Stimulated activated naive CD8-positive, alpha-beta T cell treated with anti-CD3 and anti-CD28 coated beads, Interleukin-15, amount 100 ng/mL, for 72 hours (primary cell): ENCODE measurements around the gene NTN3.

Experiments
- ATAC-seq: fragments of 150-1000 bp; cut with Tn5 transposase; 2 replicates; pipeline ENCODE4 v1.10.0; 2021; ENCODE audit warnings: mild to moderate bottlenecking, moderate library complexity
- DNase-seq, 2 donors: peaks; one replicate each; pipeline ENCODE4 v3.0.0; 2021 to 2022
- H3K27ac Mint-ChIP-seq, 2 donors: one replicate each; pipeline ENCODE4 v1.8.0; 2022; ENCODE audit warnings: mild to moderate bottlenecking in 2 of 2, mixed read lengths in 2 of 2, moderate library complexity in 2 of 2
- H3K27me3 Mint-ChIP-seq: one replicate; pipeline ENCODE4 v1.8.0; 2022; ENCODE audit warnings: mixed read lengths
- H3K4me1 Mint-ChIP-seq: one replicate; pipeline ENCODE4 v1.8.0; 2022; ENCODE audit warnings: mild to moderate bottlenecking, mixed read lengths
- H3K4me3 Mint-ChIP-seq, 2 donors: one replicate each; pipeline ENCODE4 v1.8.0; 2022; ENCODE audit warnings: mild to moderate bottlenecking in 2 of 2, mixed read lengths in 2 of 2, moderate library complexity in 1 of 2
- H3K9me3 Mint-ChIP-seq, 2 donors: one replicate each; pipeline ENCODE4 v1.8.0; 2022; ENCODE audit warnings: mixed read lengths in 2 of 2

The NTN3 gene

DNA sequence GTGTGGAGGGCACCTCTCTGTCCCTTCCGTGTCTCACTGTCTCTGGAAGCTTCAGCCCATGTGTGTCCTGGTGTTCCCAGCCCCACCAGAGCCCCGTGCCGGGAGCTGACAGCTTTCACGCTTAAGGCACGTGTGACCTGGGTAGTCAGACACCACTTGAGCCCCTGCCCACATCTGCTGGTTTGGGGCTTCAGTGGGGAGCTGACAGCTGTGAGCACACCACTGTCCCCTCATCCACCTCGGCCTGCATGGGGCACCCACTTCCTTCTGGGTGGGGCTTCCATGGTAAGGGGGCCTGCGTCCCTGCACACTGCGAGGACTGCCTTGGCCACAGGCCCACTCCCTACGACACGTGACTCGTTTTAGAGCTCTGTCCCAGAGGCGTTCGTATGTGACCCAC is 13.8 kb upstream of the NTN3 start:
- Mint-ChIP-seq H3K9me3 (no peaks in the 10 kb centered on the region), H3K4me1 (peaks cover 29% of the 10 kb centered on the region), H3K27ac (no peak overlapping the region), H3K27me3 (no peaks in the 10 kb centered on the region), H3K4me3 (no peak overlapping the region)
- DNase-seq: no peak
- ATAC-seq: no peak

DNA sequence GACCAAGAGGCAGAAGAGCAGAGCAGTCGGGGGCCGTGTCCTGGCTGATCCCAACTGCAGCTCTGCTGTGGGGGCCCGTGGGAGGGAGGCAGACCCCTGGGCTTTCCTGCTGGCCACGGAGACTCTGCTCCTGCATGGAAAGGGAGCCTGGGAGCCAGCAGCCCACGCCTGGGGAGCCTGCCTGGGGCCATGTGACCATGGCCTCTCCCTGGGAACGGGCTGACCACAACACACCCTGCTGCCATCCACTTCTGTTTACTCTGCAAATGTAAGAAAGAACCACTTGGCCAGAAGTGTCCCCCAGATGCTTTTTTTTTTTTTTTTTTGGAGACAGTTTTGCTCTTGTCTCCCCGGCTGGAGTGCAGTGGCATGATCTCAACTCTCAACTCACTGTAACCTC is 13.2 kb upstream of the NTN3 start:
- H3K9me3 Mint-ChIP-seq: no peaks in the 10 kb centered on the region
- no peak overlapping the region for H3K4me3 Mint-ChIP-seq
- no peak for DNase-seq
- peaks cover 30% of the 10 kb centered on the region for H3K4me1 Mint-ChIP-seq
- no peak for ATAC-seq
- H3K27me3 Mint-ChIP-seq: no peaks in the 10 kb centered on the region
- H3K27ac Mint-ChIP-seq: no peak overlapping the region

DNA sequence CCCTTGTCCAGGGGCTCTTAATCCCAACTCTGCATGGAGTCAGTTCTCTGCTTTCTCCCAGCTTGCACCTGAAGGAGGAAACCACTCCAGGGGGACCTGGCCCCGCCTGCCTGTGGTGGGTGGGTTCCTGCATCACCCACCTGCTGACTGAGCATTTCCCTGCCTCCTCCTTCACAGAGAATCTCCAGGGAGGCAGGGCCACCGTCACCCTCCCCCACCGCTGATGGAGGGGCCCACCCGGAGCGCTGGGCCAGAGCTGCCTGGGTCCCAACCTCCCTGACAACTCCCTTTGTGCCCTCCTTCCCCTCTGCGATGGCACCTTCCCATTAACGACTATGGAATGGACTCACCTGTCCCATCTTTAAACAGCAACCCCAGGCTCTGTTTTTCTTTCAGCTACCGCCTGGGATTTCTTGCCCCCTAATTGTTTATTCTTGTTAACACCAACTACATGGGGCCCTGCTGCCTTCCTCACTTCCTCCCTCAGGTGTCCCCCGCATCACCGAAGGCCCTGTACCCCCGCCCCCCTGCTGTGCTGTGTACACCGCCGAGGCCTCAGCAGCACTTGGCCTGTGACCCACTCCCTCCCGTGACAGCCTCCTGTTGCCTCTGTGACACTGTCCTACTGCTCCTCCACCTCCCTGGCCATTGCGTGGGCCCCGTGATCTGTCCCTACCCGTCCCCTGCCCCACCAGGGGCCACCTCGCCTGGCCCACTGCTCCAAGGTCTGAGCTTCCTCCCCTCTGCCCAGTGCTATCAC is 12.0 kb upstream of the NTN3 start:
- Mint-ChIP-seq H3K4me3 (peak overlapping the region; percentile 83 to 86), H3K27ac (peak overlapping the region; percentile 63 to 91), H3K27me3 (no peaks in the 10 kb centered on the region), H3K4me1 (peaks cover 30% of the 10 kb centered on the region), H3K9me3 (no peaks in the 10 kb centered on the region)
- ATAC-seq (no peak), DNase-seq (no peak)

DNA sequence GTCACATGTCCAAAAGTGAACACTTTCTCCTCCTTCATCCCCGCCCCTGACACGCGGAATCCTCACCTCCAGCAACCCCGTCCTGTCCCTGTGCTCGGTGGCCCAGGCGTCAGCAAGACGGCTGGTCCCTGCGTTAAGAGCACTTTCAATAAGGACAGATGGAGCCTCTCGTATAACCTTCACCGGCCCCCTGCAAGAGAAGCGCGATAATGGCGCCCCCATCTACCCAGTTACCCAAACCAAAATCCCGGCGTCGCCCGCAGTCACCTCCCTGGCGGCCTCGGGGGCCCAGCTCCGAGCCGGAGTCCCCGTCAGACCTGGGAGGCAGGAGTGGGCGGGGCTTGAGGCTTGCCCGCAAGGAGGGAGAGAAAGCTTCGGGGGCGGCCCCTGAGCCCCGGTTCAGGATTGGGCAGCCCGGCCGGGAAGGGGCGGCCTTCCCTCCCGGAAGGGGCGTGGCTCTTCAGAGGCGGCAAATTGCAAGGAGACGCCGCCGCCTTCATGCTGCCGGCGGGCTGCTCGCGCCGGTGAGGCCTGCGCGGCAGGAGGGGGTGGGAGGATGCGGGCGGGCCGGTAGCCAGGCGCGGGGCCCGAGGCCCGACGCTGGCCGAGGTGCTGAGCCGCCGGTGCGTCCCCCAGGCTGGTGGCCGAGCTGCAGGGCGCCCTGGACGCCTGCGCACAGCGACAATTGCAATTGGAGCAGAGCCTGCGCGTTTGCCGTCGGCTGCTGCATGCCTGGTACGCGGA is 11.3 kb upstream of the NTN3 start, which contains the start of gene TEDC2:
TSS of gene TEDC2 (plus strand) at position 463 of the 744 bp plus-strand sequence. CDS start at position 499, 36 bp downstream.
- peak; percentile 97 for DNase-seq
- Mint-ChIP-seq H3K4me1 (peaks cover 30% of the 10 kb centered on the region), H3K27ac (peak within 1 kb of the TSS; percentile 63 to 91), H3K4me3 (peak within 1 kb of the TSS; percentile 83 to 86), H3K9me3 (no peaks in the 10 kb centered on the region), H3K27me3 (no peaks in the 10 kb centered on the region)
- peak; percentile 96 for ATAC-seq

DNA sequence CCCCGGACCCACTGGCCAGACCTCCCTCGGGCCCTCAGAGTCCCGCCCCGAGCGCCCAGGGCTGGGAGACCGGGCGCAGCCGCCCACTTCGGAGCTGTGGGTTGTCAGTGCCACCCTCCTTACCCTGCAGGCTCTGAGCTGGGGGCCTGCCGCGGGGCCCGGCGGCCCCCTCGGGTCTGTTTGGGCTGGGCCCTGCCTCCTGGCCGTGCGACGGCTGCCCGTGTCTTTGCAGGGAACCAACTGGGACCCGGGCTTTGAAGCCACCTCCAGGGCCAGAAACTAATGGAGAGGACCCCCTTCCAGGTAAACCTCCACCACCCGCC is 10.7 kb upstream of the NTN3 start:
- peaks cover 30% of the 10 kb centered on the region for H3K4me1 Mint-ChIP-seq
- no peaks in the 10 kb centered on the region for H3K27me3 Mint-ChIP-seq
- DNase-seq: no peak
- no peak for ATAC-seq
- H3K9me3 Mint-ChIP-seq: no peaks in the 10 kb centered on the region
- peak overlapping the region; percentile 64 to 79 for H3K4me3 Mint-ChIP-seq
- H3K27ac Mint-ChIP-seq: no peak overlapping the region

DNA sequence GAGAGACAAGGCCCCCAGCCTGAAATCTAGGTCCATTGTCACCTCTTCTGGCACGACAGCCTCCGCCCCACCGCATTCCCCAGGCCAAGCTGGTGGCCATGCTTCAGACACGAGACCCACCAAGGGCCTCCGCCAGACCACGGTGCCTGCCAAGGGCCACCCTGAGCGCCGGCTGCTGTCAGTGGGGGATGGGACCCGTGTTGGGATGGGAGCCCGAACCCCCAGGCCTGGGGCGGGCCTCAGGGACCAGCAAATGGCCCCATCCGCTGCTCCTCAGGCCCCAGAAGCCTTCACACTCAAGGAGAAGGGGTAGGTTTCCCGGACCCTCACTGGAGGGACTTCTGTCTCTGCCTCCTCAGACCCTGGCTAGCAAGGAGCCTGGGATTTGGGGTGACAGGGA is 10.2 kb upstream of the NTN3 start:
- no peak overlapping the region for H3K27ac Mint-ChIP-seq
- no peaks in the 10 kb centered on the region for H3K9me3 Mint-ChIP-seq
- H3K4me1 Mint-ChIP-seq: peaks cover 30% of the 10 kb centered on the region
- peak overlapping the region; percentile 64 to 79 for H3K4me3 Mint-ChIP-seq
- no peaks in the 10 kb centered on the region for H3K27me3 Mint-ChIP-seq
- no peak for DNase-seq
- no peak for ATAC-seq

DNA sequence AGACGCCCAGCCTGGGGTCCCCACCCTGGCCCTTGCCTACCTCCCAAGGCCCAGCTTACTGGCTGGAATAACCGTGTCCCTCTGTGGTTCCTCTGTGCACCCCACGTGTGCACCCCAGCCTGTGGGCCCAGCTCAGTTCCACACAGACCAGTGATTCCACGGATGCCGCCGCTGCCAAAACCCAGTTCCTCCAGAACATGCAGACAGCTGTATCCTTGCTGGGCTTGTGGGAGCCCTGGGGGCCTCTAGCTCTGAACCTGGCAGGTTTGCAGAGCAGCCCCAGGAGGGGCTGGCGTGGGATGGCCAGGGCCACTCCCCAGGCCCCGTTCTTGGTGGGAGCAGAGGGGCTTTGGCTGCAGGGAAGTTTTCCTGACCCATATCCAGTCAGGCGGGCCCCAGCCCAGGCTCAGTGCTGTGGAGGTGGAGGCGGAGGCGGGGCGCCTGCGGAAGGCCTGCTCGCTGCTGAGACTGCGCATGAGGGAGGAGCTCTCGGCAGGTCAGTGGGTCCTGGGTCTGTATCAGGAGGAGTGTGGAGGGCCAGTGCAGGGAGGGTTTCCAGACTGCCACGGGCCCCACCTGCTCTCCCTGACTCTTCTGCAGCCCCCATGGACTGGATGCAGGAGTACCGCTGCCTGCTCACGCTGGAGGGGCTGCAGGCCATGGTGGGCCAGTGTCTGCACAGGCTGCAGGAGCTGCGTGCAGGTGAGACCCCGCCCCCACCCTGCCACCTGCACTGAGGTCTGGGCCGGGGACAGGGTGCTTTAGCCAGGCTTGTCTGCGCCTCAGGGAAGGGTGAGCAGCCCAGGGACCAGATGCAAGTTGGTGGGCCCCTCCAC is 8.8 kb upstream of the NTN3 start:
- no peak for DNase-seq
- no peak for ATAC-seq
- H3K4me1 Mint-ChIP-seq: peaks cover 34% of the 10 kb centered on the region
- no peaks in the 10 kb centered on the region for H3K9me3 Mint-ChIP-seq
- H3K27ac Mint-ChIP-seq: peak overlapping the region in 1 of 2 donors; percentile 19
- H3K27me3 Mint-ChIP-seq: peaks cover 8% of the 10 kb centered on the region
- H3K4me3 Mint-ChIP-seq: peak overlapping the region in 1 of 2 donors; percentile 21

DNA sequence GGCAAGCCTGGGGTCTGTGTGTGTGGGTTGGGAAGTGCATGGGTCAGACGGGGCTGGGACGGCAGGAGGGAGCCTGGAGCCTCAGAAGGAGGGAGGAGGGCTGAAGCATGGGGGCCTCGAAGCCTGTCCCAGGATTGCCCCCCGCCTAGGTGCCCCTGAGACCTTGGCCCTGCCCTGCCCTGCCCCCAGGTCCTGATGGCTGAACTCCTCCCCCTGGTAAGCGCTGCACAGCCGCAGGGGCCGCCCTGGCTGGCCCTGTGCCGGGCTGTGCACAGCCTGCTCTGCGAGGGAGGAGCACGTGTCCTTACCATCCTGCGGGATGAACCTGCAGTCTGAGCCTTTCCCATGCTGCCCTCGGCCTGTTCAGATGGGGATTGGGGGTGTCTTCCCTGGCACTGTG is 6.8 kb upstream of the NTN3 start:
- Mint-ChIP-seq H3K27me3 (peaks cover 27% of the 10 kb centered on the region), H3K4me1 (peaks cover 39% of the 10 kb centered on the region), H3K27ac (no peak overlapping the region), H3K4me3 (no peak overlapping the region), H3K9me3 (no peaks in the 10 kb centered on the region)
- no peak for DNase-seq
- ATAC-seq: no peak

DNA sequence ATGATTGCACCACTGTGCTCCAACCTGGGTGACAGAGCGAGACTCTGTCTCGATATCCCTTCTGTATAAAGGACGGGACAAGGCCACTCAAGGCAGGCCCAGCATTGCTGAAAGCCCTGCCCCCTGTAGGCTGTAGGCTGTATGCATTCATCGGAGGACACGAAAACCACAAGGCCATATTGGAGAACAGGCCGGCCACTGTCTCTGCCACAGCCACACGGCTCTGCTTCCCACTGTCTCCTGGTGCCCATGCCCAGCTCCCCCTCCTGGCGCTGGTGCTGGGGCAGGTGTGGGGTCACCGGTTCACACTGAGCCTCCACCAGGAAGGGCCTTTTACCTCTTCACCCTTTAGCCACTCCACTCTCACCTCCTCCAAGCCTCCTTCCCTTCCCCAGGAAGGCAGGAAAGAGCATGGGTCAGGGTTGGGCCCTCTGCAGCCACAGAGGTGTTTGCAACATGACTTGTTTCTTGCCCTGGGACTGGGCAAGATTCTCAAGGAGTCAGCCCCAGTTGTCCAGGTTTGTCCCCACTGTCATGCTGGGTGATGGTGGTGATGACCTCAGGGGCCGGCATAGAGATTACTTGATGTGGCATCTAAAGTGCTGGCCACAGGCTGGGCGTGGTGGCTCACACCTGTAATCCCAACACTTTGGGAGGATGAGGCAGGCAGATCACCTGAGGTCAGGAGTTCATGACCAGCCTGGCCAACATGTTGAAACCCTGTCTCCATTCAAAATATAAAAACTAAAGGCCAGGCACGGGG is 5.3 kb upstream of the NTN3 start:
- no peak for ATAC-seq
- no peak overlapping the region for H3K4me3 Mint-ChIP-seq
- no peaks in the 10 kb centered on the region for H3K9me3 Mint-ChIP-seq
- peaks cover 46% of the 10 kb centered on the region for H3K4me1 Mint-ChIP-seq
- peaks cover 41% of the 10 kb centered on the region for H3K27me3 Mint-ChIP-seq
- DNase-seq: no peak
- no peak overlapping the region for H3K27ac Mint-ChIP-seq

DNA sequence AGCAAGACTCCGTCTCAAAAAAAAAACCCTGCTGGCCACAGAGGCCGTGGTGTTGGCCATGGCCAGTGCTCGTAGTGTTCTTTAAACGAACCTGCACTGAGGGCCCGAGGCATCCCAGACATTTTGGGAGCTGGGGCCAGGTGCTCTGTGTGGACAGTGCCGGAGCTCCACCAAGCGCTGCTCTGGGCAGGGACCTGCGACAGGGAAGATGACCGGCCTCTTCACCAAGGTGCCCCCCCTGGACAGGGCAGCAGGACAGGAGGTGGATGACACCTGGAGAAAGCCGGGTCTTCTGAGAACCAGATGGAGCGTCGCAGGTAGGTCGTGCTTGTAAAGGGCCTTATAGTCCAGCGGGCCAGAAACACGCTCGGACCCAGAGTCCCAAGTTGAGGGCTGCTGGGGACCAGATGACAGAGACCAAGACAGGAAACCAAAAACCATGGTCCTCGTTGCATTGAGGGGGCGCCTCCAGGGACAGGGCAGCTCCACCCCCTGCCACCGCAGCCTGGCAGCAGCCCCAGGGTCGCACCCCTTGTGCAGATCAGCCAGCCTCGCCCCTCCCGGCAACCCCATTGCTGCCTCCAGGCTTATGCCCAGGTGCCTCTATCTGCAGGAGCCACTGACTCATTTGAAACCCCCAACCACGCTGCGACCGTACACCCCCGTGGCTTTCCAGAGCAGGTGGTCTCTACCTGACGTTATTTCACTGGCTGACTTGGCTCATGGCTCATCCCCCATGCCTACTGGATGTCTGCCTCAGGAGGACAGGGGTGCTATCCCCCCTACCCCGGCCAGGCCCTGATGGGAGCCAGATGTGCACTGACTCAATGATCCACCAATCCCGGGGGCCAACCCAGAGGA is 4.2 kb upstream of the NTN3 start:
- Mint-ChIP-seq H3K4me1 (peaks cover 41% of the 10 kb centered on the region), H3K27me3 (peaks cover 45% of the 10 kb centered on the region), H3K9me3 (no peaks in the 10 kb centered on the region), H3K4me3 (peak overlapping the region in 1 of 2 donors; percentile 64), H3K27ac (no peak overlapping the region)
- DNase-seq: no peak
- no peak for ATAC-seq

DNA sequence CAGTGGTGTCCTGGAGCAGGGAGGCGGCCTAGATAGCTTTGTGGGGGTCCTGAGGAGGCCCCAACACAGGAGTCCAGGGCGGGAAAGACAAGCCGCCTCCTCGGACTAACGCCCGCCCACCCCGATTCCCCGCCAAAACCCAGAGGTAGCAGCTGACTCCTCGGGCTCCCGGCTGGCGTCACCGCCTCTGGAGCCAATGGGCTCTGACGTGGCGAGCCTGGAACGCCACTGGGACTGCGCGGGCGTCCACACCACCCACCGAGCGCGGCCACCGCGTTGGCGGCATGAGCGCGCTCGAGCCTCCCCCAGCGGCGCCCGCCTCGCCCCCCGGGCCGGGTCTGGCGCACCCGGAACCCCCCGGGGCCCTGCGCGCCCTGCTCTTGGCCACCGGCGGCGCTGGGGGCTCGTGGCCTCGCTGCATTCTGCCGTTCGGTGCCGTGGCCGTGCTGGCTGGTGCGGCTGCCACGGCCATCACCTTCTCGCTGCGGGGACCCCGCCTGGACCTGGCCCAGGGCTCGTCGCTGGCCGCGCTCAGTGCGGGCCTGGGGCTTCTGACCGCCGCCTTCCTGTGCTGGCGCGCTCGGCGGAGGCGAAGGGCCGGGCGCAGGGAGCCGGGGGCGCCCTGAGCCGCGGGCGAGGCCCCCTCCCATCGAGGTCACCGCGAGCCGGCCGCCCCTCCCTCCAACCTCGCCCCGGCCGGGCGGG is 3.4 kb upstream of the NTN3 start:
- peaks cover 52% of the 10 kb centered on the region for H3K27me3 Mint-ChIP-seq
- H3K27ac Mint-ChIP-seq: no peak overlapping the region
- ATAC-seq: peak; percentile 36
- H3K4me1 Mint-ChIP-seq: peaks cover 42% of the 10 kb centered on the region
- DNase-seq: no peak
- peak overlapping the region; percentile 61 to 80 for H3K4me3 Mint-ChIP-seq
- H3K9me3 Mint-ChIP-seq: no peaks in the 10 kb centered on the region

DNA sequence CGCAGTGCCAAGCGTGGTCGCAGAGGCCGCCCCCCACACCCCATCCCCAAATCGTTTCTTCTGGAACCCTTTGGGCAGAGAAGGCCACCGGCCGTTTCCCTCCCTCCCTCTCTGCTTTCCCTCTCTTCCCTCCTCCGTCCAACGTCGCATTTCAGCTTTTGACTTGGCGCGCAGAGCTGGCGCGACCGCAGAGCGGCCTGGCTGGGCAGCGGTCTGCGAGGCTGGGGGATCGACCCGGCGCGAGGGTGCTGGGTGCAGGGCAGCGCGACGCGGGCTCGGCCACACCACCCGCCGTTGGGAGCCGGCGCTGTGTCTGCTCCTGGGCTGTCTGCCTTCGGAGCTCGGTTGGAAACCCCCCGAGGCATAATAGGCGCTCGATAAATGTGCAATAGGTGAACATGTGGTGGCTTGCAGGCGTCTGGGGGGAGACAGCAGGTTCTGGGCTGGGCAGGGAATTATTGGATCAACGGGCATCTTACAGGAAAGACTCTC is 2.8 kb upstream of the NTN3 start:
- Mint-ChIP-seq H3K27me3 (peaks cover 58% of the 10 kb centered on the region), H3K27ac (no peak overlapping the region), H3K4me3 (peak overlapping the region; percentile 61 to 80), H3K9me3 (no peaks in the 10 kb centered on the region), H3K4me1 (peaks cover 48% of the 10 kb centered on the region)
- ATAC-seq (peak; percentile 52), DNase-seq (no peak)

DNA sequence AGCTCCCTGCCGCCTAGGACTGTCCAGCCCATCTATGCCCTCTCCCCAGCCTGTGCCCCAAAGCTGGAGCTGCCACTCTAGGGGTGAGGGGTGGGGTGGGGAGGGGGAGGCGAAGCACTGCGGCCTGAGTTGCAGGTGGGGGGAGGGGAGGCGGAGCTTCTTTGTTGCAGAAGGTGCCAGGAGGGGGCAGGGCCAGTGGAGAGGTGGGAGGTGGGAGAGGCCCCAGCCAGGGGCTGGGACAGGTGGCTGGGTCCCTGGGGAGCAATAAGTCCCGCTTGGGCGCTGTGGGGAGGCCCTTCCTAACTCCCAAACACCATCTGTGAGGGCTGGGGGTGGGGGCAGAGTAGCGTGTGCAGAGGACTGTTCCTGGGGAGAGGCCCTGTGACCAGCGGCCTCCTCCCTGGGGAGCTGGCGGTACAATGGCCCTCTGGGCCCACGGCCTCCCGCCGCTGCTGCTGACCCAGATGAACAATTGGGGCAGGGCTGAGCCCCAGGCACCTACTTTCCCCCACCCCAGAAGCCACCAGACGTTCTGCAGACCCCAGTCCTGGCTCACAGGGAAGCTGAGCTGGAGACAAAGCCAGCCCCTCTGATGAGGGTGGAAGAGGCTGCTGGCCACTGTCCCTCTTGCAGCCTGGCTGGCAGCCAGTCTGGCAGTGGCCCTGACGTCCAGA is 2.2 kb upstream of the NTN3 start:
- no peak overlapping the region for H3K27ac Mint-ChIP-seq
- H3K4me3 Mint-ChIP-seq: peak overlapping the region; percentile 61 to 80
- H3K27me3 Mint-ChIP-seq: peaks cover 61% of the 10 kb centered on the region
- ATAC-seq (peak; percentile 13), DNase-seq (no peak)
- H3K4me1 Mint-ChIP-seq: peaks cover 52% of the 10 kb centered on the region
- H3K9me3 Mint-ChIP-seq: no peaks in the 10 kb centered on the region
